GM12873 (cell line): ENCODE results near the gene DIP2C.

ENCODE experiments used
- CTCF ChIP-seq: IDR thresholded peaks from 2 replicates; pipeline ENCODE4 v1.5.1; 2012; ENCODE audit warnings: low read depth, mild to moderate bottlenecking, moderate library complexity, low read length, control low read depth; ENCODE audit not compliant: insufficient read depth; ENCODE audit errors: missing control alignments

Gene DIP2C

DNA sequence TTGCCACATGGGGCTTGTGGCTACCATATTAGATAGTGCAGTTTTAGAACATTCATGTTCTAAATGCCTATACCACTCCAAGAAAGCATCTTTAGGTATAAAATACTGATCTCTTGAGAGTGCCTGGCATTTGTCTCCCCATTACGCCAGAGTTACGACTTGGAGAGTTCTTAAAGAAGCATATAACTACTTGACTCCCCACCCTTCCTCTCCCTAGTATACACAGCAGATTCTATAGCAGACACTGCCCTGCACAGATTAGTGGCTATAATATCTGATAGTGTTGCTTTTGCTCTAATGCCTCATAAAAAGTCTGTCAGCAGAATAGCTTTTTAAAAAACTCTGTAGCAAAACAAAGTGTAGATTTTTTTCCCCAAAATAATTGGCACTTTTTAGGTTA lies 463.4 kb downstream of the DIP2C start:
- no peak for TF ChIP-seq CTCF

DNA sequence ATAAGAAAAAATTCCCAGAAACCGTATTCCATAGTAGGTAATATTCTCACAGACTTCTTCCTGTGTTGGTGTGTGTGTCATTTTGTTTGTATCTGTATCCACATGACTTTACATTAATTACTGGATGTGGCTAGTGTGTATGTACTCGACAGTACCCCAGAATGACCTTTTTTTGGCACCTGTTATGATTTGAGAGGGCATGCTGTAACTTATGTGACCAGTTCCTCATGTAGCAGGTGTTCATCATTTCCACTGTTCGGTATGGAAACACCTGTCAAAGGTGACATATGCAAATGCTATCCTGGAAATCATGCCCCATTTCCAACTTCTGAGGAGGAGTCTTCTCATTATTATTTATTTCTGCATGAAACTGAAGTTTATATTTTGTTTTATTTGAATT lies 464.9 kb downstream of the DIP2C start:
- no peak for TF ChIP-seq CTCF
